HG03442 (cell line): ENCODE measurements around the gene RGS6.

Source experiments
- ATAC-seq: cut with Tn5 transposase; IDR thresholded peaks from one replicate; pipeline ENCODE4 v1.9.1; 2021; ENCODE audit warnings: mild to moderate bottlenecking, moderate library complexity; ENCODE audit not compliant: unreplicated experiment

Gene RGS6

DNA sequence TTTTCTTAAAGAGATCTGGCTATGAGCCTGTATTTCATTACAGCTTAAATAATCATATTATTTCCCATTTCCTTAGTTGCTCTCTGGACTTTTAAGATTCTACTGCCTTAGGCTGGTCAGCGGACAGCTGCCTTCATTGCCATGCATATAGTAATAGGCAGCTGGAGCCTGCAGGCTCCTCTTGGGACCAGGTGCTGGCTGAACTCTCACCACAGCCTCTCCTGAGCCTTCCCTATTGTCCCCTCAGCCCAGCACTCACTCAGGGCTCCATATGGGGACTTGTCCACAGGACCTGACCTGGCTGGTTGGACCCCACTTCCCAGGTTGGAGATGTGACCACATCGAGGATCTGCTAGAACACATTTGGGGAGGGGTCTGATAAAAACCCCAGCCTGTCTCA is 556.3 kb downstream of the RGS6 start:
- no peak for ATAC-seq

GRCh38 chr14:72492196-72492595 is 560.0 kb downstream of the RGS6 start:
- ATAC-seq = no peak

- ATAC-seq = no peak
These were observed 563.4 kb downstream of the RGS6 start for GRCh38 chr14:72495668-72496067.

DNA sequence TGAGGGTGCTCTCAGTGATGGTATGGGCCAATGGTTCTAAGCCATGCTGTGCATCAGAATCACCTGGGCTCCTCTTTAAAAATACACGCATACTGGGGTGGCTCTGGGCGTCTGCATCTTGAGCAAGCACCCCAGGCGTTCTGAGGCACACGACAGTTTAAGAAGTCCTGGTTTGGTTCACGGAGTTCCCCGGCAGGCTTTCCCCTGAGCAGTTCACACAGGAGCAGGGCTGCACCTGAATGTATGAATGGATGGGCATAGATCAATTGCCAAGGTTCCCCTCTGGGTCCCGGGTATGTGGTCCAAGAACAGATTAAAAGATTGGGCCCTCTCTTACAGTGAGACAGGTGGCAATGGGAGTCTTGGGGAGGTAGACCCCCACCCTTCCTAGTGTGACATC is 566.4 kb downstream of the RGS6 start:
- no peak for ATAC-seq

- no peak for ATAC-seq
These were observed 567.5 kb downstream of the RGS6 start for GRCh38 chr14:72499746-72500145.

- ATAC-seq = no peak
These were observed 568.1 kb downstream of the RGS6 start for GRCh38 chr14:72500234-72500838.

- no peak for ATAC-seq
These were observed 569.2 kb downstream of the RGS6 start for GRCh38 chr14:72501439-72501838.

DNA sequence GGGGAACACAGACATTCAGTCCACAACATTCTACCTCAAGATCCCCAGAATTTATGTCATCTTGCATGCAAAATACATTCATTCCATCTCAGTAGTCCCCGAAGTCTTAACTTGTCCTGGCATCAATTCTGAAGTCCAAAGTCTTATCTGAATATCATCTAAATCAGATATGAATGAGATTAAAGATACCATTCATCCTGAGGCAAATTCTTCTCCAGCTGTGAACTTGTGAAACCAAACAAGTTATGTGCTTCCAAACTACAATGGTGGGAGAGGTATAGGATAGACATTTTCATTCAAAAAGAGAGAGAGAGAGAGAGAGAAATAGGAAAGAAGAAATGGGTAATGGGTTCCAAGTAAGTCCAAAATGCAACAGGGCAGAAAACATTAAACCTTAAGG is 571.0 kb downstream of the RGS6 start:
- ATAC-seq = no peak

GRCh38 chr14:72503696-72504368 is 571.6 kb downstream of the RGS6 start:
- ATAC-seq = no peak

DNA sequence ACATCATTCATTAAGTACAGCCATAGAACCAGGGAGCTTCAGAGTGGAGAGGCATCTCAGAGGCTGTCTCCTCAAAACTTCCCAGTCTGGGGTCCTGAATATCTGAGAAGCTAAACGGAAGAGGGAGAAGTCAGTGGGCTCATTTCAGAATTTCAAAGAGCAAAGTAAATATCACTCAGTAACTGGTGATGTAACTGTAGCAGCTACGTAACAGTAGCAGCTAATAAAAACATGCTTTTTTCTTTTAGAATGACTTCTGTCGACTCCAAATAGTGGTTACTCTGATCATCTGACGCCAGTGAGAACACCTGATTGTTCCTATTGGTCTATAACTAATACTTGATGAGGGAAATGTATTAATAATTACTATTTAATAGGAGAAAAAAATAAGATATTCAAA is 578.3 kb downstream of the RGS6 start:
- no peak for ATAC-seq

- no peak for ATAC-seq
These were observed 580.1 kb downstream of the RGS6 start for GRCh38 chr14:72512281-72512680.

- ATAC-seq = no peak
These were observed 580.7 kb downstream of the RGS6 start for GRCh38 chr14:72512925-72513324.

- no peak for ATAC-seq
These were observed 581.1 kb downstream of the RGS6 start for GRCh38 chr14:72513346-72513745.

- ATAC-seq = no peak
These were observed 581.9 kb downstream of the RGS6 start for GRCh38 chr14:72513965-72514659.

DNA sequence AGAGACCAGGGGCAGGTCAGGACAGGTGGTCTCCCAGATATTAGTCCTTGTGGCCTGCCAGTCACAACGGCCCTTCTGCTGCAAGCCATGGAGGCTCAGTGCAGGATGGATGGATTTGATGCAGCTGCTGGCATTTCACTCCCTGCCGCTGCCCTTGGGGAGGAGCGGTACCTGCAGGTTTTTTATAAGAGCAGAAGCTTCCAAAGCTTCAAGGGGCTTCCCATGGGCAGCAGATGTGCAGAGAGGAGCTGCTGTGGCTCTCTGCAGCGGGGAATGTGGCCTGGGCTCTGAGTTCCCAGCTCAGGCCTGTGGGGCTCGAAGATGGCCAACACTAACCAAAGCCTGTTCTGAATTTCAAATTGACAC is 582.4 kb downstream of the RGS6 start:
- no peak for ATAC-seq

DNA sequence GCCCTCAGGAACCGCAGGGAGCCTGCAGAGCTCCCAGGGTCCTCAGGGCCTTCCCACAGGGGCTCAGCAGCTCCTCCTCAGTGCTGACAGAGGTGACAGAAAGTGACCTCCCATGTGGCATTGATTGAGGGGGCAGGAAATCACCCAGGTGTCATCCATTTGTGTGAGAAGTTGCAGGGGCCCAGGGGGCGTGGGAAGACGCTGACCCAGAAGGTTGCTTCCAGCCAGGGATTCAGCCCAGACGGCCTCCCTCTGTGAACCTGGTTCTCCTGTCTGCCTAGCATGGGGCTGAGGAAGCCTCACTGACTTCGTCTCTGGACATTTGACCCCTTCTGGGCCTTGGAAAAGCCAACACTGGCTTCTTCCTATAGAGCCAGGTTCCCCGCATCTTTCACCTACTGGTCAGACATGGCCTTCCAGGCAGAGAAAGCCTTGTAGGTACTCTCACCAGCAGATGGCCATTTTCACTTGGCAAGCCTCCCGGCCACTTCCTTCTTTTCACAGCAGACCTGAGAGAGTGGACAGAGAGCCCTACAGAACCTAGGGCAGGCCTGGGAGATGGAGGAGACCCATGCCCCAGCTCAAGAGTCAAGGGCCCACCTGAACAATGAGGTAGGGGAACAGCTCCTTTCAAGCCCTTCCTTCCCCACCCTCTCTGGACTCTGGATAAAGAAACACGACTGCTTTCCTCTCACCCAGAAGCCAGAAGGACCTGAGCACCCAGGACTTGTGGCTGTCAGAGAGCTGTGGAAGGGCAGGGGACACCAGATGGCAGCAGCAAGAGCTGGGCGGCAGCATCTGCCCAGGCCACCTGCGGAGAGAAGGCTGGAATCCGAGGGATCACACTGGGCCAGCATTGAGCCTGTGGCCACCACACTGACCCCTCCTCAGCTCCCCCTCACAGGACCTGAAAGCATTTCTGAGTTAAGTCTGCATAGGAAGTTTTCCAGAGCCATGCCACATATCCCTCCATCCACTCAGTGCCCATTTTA is 583.8 kb downstream of the RGS6 start:
- ATAC-seq = no peak

DNA sequence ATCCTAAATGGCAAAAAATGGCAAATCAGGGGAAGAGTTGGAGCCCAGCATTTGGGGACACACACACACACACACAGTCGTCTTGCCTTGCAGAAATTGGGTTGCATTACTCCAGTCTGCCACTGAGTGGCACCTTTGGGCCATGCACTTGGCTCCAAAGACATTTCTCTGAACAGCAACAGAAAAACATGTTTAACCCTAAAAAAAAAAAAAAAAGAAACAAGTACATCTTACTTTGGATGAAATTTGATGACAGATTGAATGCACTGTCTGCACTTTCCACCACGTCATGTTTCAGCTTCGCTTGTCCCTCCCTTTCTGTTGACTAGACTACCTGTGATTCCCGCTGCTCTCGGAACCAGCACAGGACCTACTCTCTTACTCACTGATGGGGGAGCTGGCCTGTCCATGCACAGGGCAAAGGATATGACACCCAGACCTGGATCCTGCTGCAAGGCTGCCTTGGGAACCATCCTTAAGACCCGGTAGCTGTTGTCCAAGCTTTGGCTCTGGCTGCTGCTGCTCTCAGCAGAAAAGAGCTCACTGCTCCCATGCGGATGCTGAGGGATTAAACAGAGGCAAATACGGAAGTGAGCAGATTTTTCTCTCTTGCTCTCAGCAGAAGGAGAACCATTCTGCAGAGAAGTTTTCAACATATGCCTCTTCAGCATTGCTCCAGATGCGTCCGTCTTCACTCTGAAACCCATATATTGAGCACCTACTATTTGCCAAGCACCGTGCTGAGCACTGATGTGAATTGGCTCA is 584.9 kb downstream of the RGS6 start:
- ATAC-seq = no peak

GRCh38 chr14:72517736-72518135 is 585.5 kb downstream of the RGS6 start:
- no peak for ATAC-seq

GRCh38 chr14:72518809-72519377 is 586.7 kb downstream of the RGS6 start:
- ATAC-seq = peak; percentile 56

DNA sequence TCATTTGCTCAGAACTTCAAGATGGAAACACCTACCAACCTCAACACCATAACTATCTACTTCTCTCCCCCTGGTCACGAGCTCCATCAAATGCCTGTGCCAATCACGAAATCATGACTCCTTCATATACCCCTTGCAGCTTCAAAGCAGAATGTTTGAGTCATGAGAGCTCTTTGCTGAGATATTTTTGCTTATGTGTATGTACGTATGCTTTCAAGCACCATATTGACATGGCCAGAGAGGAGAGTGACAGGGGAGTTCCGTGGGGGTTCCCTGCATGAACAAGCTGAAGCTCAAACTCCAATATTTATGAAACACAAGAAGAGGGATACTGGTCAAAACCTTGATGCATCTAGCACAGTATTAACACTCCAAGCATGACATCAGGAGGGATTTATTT is 587.3 kb downstream of the RGS6 start:
- peak; percentile 10 for ATAC-seq
